ENCODE data around the gene TNRC6A.
A peak's percentile ranks its signal among the peaks of the same experiment; 100 is the strongest.

TNRC6A gene

GRCh38 chr16:24729243-24729950 lies at the start of gene TNRC6A:
TNRC6A (plus strand) TSS chr16:24729651; CDS start chr16:24729842, 191 bp downstream.
- peak within 1 kb of the TSS; percentile 96 for H3K4me3 ChIP-seq (ENCODE audit: control insufficient read depth, low read depth, low read length)
- DNase-seq (ENCODE audit: low read depth) = peak; percentile 84
- TF ChIP-seq, protein P1, sequence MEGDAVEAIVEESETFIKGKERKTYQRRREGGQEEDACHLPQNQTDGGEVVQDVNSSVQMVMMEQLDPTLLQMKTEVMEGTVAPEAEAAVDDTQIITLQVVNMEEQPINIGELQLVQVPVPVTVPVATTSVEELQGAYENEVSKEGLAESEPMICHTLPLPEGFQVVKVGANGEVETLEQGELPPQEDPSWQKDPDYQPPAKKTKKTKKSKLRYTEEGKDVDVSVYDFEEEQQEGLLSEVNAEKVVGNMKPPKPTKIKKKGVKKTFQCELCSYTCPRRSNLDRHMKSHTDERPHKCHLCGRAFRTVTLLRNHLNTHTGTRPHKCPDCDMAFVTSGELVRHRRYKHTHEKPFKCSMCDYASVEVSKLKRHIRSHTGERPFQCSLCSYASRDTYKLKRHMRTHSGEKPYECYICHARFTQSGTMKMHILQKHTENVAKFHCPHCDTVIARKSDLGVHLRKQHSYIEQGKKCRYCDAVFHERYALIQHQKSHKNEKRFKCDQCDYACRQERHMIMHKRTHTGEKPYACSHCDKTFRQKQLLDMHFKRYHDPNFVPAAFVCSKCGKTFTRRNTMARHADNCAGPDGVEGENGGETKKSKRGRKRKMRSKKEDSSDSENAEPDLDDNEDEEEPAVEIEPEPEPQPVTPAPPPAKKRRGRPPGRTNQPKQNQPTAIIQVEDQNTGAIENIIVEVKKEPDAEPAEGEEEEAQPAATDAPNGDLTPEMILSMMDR (conservative IDR thresholded peaks at IDR 0.05; ENCODE audit: control insufficient read depth, insufficient read depth, low read depth, low read length) = no peak

DNA sequence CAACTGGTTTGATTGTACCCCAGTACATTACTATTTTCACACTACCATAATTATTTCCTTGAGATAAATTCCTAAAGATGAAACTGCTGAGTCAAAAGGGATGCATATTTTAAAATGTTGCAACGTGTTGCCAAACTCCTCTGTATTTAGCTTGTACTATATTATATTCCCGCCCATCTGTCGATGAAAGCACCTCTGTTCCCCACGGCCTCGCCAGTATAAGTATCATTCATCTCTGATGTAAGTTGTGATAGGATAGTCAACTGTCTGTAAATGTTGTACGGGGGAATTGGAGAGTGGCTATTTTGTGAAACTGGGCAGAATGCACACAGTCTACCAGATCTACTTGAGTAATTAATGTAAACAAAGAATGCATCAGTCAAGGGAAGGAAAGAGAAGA lies 47.7 kb upstream of the TNRC6A start:
- no peak overlapping the region for H3K4me3 ChIP-seq (ENCODE audit: control insufficient read depth, low read depth, low read length)
- TF ChIP-seq, protein P1 (conservative IDR thresholded peaks at IDR 0.05; ENCODE audit: control insufficient read depth, insufficient read depth, low read depth, low read length) = no peak
- DNase-seq (ENCODE audit: low read depth) = peak; percentile 54

DNA sequence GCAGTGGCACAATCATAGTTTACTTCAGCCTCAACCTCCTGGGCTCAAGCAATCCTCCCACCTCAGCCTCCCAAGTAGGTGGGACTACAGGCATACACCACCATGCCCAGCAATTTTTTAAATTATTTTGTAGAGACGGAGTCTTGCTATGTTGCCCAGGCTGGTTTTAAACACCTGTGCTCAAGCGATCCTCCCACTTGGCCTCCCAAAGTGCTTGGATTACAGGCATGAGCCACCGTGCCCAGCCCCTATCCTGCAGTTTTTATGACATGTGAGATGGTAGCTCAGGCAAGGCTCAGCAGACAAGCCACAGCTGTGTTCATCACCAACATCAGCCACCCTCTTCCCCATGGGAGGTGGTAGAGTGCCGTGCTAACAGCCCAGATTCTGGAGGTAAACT lies 46.2 kb upstream of the TNRC6A start:
- H3K4me3 ChIP-seq (ENCODE audit: control insufficient read depth, low read depth, low read length) = no peak overlapping the region
- no peak for DNase-seq (ENCODE audit: low read depth)
- TF ChIP-seq, protein P1 (conservative IDR thresholded peaks at IDR 0.05; ENCODE audit: control insufficient read depth, insufficient read depth, low read depth, low read length) = no peak

DNA sequence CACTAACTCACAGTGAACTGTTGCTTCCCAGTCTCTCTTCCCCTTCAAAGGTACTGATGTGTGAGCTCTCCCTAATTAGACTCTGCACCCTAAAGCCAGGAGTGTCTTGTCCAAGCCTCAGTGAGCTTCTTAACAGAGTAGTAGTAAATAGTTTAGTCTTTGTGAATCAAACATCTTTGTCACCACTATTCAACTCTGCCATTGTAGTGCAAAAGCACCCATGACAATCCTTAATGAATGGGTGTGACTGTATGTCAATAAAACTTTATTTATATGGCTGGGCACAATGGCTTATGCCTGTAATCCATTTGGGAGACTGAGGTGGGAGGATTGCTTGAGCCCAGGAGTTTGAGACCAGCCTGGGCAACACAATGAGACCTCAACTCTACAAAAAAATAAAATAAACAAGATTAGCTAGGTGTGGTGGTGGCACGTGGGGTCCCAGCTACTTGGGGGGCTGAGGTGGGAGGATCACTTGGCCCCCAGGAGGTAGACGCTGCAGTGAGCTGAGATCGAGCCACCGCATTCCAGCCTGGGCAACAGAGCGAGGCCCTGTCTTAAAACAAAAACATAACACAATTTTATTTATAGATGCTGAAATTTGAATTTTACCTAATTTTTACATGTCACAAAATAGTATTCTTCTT lies 45.5 kb upstream of the TNRC6A start:
- no peak overlapping the region for H3K4me3 ChIP-seq (ENCODE audit: control insufficient read depth, low read depth, low read length)
- TF ChIP-seq, protein P1 (conservative IDR thresholded peaks at IDR 0.05; ENCODE audit: control insufficient read depth, insufficient read depth, low read depth, low read length) = no peak
- no peak for DNase-seq (ENCODE audit: low read depth)

DNA sequence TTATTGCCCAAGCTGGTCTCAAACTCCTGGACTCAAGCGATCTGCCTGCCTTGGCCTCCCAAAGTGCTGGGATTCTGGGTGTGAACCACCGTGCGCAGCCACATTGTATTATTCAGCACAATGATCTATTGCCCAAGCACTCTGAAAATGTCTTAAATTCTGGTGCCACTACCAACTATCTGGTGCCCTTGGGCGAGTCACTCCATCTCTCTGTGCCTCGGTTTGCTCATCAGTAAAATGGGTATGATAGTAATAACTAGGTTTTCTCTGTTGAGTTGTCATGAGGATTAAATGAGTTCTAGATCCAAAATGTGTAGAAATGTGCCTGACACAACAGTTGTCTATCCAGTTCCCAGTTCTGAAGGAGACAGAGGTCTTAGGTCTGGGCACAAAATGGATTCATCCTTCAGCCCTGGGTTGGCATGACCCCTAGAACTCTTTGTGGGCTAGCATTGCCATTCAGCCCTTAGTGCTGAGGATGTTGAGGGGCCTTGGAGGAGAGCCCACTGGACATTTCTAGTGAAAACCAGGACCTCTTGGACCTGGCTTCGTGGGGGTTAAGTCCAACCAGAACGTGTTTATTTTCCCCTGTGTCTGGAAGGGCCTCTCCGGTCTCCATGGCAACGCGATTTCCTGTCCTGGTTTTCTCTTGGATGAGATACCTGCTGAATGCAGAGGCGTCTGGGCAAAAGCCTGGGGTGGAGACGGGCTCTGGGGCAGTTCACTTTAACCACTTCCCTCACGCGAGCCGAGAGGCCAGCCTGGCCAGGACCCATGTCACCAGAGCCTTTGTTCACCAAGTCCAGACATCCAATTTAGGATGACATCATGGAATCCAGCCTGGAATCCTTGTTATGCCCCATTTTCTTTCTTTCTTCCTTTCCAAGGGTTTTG lies 43.7 kb upstream of the TNRC6A start:
- TF ChIP-seq, protein P1 (conservative IDR thresholded peaks at IDR 0.05; ENCODE audit: control insufficient read depth, insufficient read depth, low read depth, low read length) = no peak
- H3K4me3 ChIP-seq (ENCODE audit: control insufficient read depth, low read depth, low read length) = no peak overlapping the region
- DNase-seq (ENCODE audit: low read depth) = peak; percentile 70

DNA sequence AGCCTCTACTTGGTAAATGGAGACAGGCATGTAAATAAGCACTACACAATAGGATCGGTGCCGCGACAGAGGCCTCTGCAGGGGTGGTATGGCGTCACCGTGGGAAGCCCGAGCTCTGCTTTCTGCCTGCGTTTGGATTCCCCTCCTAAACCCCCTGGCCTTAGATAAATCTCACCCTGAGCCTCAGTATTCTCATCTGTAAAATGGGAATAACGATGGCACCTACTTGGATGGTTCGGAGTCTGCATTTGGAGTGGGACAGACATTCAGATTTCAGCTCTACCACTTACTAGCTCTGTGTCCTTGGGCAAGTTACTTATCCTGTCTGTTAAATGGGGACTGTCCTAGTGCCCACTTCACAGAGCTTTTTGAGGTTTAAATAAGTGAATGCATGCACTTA lies 42.8 kb upstream of the TNRC6A start:
- H3K4me3 ChIP-seq (ENCODE audit: control insufficient read depth, low read depth, low read length) = no peak overlapping the region
- no peak for DNase-seq (ENCODE audit: low read depth)
- TF ChIP-seq, protein P1 (conservative IDR thresholded peaks at IDR 0.05; ENCODE audit: control insufficient read depth, insufficient read depth, low read depth, low read length) = no peak

All from fibroblast of mammary gland (primary cell).